ENCODE data around the gene MRGPRG.

DNA sequence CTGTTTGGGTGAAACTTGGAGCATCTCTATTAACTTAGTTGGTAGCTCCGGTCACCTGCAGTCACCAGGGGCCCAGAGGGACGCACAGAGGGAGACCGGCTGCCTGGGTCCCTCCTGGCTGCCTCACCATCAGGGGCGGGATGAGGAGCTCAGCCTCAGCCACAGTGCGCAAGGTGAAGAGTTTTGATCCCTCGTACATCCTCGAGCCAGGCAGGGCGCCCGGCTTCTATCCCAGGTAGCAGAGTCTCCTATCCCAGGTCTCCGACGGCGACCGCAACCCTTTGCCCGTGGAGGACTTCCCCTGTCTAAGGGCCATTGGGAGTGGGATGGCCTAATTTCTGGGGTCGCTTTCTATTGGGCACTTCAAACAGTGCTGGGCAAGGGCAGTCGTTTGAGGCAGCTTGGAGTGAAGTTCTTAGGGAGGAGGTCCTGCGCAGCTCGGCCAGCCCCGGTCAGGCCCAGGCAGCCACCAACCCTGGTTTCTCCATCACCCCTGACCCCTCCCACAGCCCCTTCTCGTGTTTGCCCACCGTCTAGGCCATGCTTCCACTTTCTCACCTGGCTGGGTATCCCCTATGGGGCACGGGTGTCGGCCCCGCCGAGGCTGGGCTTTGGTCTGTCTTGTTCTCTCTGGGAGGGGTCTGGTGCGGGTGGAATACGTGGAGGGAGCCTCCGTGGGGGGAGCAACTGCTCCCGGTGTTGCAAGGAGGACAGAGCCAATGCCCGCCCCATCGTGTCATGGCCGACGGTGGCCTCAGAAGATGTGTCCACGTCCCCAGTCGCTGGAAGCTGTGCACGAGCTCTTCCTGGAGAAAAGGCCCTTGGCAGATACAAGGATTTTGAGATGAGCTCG, 3.6 kb upstream of the MRGPRG start:
- TF ChIP-seq, protein P1, sequence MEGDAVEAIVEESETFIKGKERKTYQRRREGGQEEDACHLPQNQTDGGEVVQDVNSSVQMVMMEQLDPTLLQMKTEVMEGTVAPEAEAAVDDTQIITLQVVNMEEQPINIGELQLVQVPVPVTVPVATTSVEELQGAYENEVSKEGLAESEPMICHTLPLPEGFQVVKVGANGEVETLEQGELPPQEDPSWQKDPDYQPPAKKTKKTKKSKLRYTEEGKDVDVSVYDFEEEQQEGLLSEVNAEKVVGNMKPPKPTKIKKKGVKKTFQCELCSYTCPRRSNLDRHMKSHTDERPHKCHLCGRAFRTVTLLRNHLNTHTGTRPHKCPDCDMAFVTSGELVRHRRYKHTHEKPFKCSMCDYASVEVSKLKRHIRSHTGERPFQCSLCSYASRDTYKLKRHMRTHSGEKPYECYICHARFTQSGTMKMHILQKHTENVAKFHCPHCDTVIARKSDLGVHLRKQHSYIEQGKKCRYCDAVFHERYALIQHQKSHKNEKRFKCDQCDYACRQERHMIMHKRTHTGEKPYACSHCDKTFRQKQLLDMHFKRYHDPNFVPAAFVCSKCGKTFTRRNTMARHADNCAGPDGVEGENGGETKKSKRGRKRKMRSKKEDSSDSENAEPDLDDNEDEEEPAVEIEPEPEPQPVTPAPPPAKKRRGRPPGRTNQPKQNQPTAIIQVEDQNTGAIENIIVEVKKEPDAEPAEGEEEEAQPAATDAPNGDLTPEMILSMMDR (conservative IDR thresholded peaks at IDR 0.05; ENCODE audit: low read length) = no peak
- no peak for TF ChIP-seq EZH2phosphoT487 (IDR thresholded peaks at IDR 0.05; ENCODE audit: borderline replicate concordance)

Data from Loucy (cell line).